ENCODE data around the gene KRTCAP2.

KRTCAP2 gene

GRCh38 chr1:155130272-155131006 is 42.7 kb downstream of the KRTCAP2 start:
- no peak for DNase-seq

- no peak for DNase-seq
Observed at GRCh38 chr1:155128755-155129473, 44.2 kb downstream of the KRTCAP2 start.

- DNase-seq: no peak
Observed at GRCh38 chr1:155127967-155128754, 44.9 kb downstream of the KRTCAP2 start.

- DNase-seq: peak; percentile 52
Observed at GRCh38 chr1:155127105-155127966, 45.8 kb downstream of the KRTCAP2 start, which contains the start of gene EFNA1. Gene EFNA1, plus strand, starts transcription at chr1:155127876. Its CDS starts 102 bp downstream, at chr1:155127978.

- DNase-seq: no peak
Observed at GRCh38 chr1:155126556-155127104, 46.5 kb downstream of the KRTCAP2 start.

- DNase-seq: no peak
Observed at GRCh38 chr1:155125946-155126555, 47.1 kb downstream of the KRTCAP2 start.

GRCh38 chr1:155125511-155125945 is 47.6 kb downstream of the KRTCAP2 start:
- DNase-seq: no peak

GRCh38 chr1:155124503-155125463 is 48.3 kb downstream of the KRTCAP2 start:
- no peak for DNase-seq

- DNase-seq: no peak
Observed at GRCh38 chr1:155123801-155124200, 49.3 kb downstream of the KRTCAP2 start.

GRCh38 chr1:155122308-155122707 is 50.8 kb downstream of the KRTCAP2 start:
- no peak for DNase-seq

- no peak for DNase-seq
Observed at GRCh38 chr1:155121249-155121648, 51.9 kb downstream of the KRTCAP2 start.

GRCh38 chr1:155120253-155120652 is 52.9 kb downstream of the KRTCAP2 start:
- no peak for DNase-seq
